ENCODE data around the gene ENOX2.

- TF ChIP-seq EZH2 (IDR thresholded peaks at IDR 0.05; ENCODE audit: borderline replicate concordance, insufficient read depth, low read depth, low read length, poor library complexity, severe bottlenecking) (no peak), CTCF (IDR thresholded peaks at IDR 0.05) (no peak)
Observed at GRCh38 chrX:130631011-130631410, 272.0 kb downstream of the ENOX2 start.
